SIG-M5 treated with dmso at 0.1 percent for 504 hours (cell line): ENCODE measurements around the gene ARL6.
"Not testable (repeated sequence)": the region's sequence is repeated elsewhere in the genome, so short reads cannot be mapped to it uniquely, and the experiment has no call there.

ENCODE experiments used
- DNase-seq: peaks from one replicate; lab custom pipeline; 2025; ENCODE audit not compliant: unreplicated experiment; lab: John Stamatoyannopoulos, UW

Gene ARL6

GRCh38 chr3:97821287-97821773 lies 56.8 kb downstream of the ARL6 start:
- peak; percentile 54 for DNase-seq

GRCh38 chr3:97821774-97822358 lies 57.3 kb downstream of the ARL6 start, which contains the start of gene CRYBG3:
TSS of gene CRYBG3 (plus strand) at chr3:97822011. CDS start at chr3:97822207, 196 bp downstream.
- peak; percentile 78 for DNase-seq

GRCh38 chr3:97822359-97822775 lies 57.8 kb downstream of the ARL6 start:
- DNase-seq, result peak; percentile 43

- DNase-seq, result peak; percentile 20
Observed at GRCh38 chr3:97823046-97824004, 58.8 kb downstream of the ARL6 start.

GRCh38 chr3:97825101-97825500 lies 60.5 kb downstream of the ARL6 start:
- no peak for DNase-seq

GRCh38 chr3:97827741-97828471 lies 63.3 kb downstream of the ARL6 start:
- DNase-seq, result no peak

- no peak for DNase-seq
Observed at GRCh38 chr3:97829198-97829597, 64.6 kb downstream of the ARL6 start.

GRCh38 chr3:97830638-97831037 lies 66.1 kb downstream of the ARL6 start:
- DNase-seq, result no peak

- no peak for DNase-seq
Observed at GRCh38 chr3:97831140-97831539, 66.6 kb downstream of the ARL6 start.

- not testable (repeated sequence) for DNase-seq
Observed at GRCh38 chr3:97833184-97833583, 68.6 kb downstream of the ARL6 start.

- no peak for DNase-seq
Observed at GRCh38 chr3:97835761-97836160, 71.2 kb downstream of the ARL6 start.

- DNase-seq, result no peak
Observed at GRCh38 chr3:97838393-97838792, 73.8 kb downstream of the ARL6 start.

GRCh38 chr3:97839944-97840343 lies 75.4 kb downstream of the ARL6 start:
- DNase-seq, result no peak

GRCh38 chr3:97841304-97841703 lies 76.7 kb downstream of the ARL6 start:
- no peak for DNase-seq

GRCh38 chr3:97841956-97842355 lies 77.4 kb downstream of the ARL6 start:
- no peak for DNase-seq

- no peak for DNase-seq
Observed at GRCh38 chr3:97848779-97849178, 84.2 kb downstream of the ARL6 start.
